ENCODE data around the gene CHRNA7.
"Not testable (repeated sequence)": the region's sequence is repeated elsewhere in the genome, so short reads cannot be mapped to it uniquely, and the experiment has no call there.

Gene CHRNA7

GRCh38 chr15:32132859-32133258, 102.5 kb downstream of the CHRNA7 start:
- DNase-seq (ENCODE audit: low read depth in 1 of 2, low spot score in 1 of 2), result no peak
- TF ChIP-seq CTCF (IDR thresholded peaks at IDR 0.05; ENCODE audit: insufficient read depth, low read length) (no peak), POLR2AphosphoS5 (IDR thresholded peaks at IDR 0.05; ENCODE audit: low read depth) (no peak), GABPA (IDR thresholded peaks at IDR 0.05; ENCODE audit: low read depth) (no peak), SPI1 (IDR thresholded peaks at IDR 0.05; ENCODE audit: borderline replicate concordance, low read depth) (no peak), REST (IDR thresholded peaks at IDR 0.05; ENCODE audit: insufficient replicate concordance, low read depth) (no peak)

GRCh38 chr15:32134842-32135241, 104.5 kb downstream of the CHRNA7 start:
- peaks cover 2% of the 10 kb centered on the region for H3K27me3 ChIP-seq (ENCODE audit: insufficient read depth, poor library complexity, severe bottlenecking)
- H3K27ac ChIP-seq (replicated peaks), result no peak overlapping the region
- TF ChIP-seq SPI1 (IDR thresholded peaks at IDR 0.05; ENCODE audit: borderline replicate concordance, low read depth) (no peak), GABPA (IDR thresholded peaks at IDR 0.05; ENCODE audit: low read depth) (no peak), REST (IDR thresholded peaks at IDR 0.05; ENCODE audit: insufficient replicate concordance, low read depth) (no peak), POLR2AphosphoS5 (IDR thresholded peaks at IDR 0.05; ENCODE audit: low read depth) (no peak), CTCF (IDR thresholded peaks at IDR 0.05; ENCODE audit: insufficient read depth, low read length) (no peak)
- no peak for DNase-seq (ENCODE audit: low read depth in 1 of 2, low spot score in 1 of 2)
- no peak overlapping the region for H3K4me3 ChIP-seq (replicated peaks; ENCODE audit: insufficient read depth, low read length)

More at GRCh38 chr15:32132859-32133258, 102.5 kb downstream of the CHRNA7 start:
- Histone ChIP-seq H3K27me3 (ENCODE audit: insufficient read depth, poor library complexity, severe bottlenecking) (peaks cover 5% of the 10 kb centered on the region), H3K4me3 (replicated peaks; ENCODE audit: insufficient read depth, low read length) (no peak overlapping the region), H3K27ac (replicated peaks) (no peak overlapping the region)

- no peak for TF ChIP-seq REST (IDR thresholded peaks at IDR 0.05; ENCODE audit: insufficient replicate concordance, low read depth)
- no peak for TF ChIP-seq GABPA (IDR thresholded peaks at IDR 0.05; ENCODE audit: low read depth)
- TF ChIP-seq SPI1 (IDR thresholded peaks at IDR 0.05; ENCODE audit: borderline replicate concordance, low read depth), result no peak
- TF ChIP-seq CTCF (IDR thresholded peaks at IDR 0.05; ENCODE audit: insufficient read depth, low read length), result no peak
- TF ChIP-seq POLR2AphosphoS5 (IDR thresholded peaks at IDR 0.05; ENCODE audit: low read depth), result no peak
- H3K27me3 ChIP-seq (ENCODE audit: insufficient read depth, poor library complexity, severe bottlenecking), result peaks cover 2% of the 10 kb centered on the region
- no peak for DNase-seq (ENCODE audit: low read depth in 1 of 2, low spot score in 1 of 2)
- H3K27ac ChIP-seq (replicated peaks), result no peak overlapping the region
- no peak overlapping the region for H3K4me3 ChIP-seq (replicated peaks; ENCODE audit: insufficient read depth, low read length)
Measured at GRCh38 chr15:32135335-32135734, 105.0 kb downstream of the CHRNA7 start.

GRCh38 chr15:32145512-32145911, 115.2 kb downstream of the CHRNA7 start:
- H3K4me3 ChIP-seq (replicated peaks; ENCODE audit: insufficient read depth, low read length); H3K27me3 ChIP-seq (ENCODE audit: insufficient read depth, poor library complexity, severe bottlenecking); DNase-seq (ENCODE audit: low read depth in 1 of 2, low spot score in 1 of 2); H3K27ac ChIP-seq (replicated peaks): not testable (repeated sequence)

Data from HL-60 (cell line).